ENCODE results near the gene NUP210. TPM values are rescaled to one million over a fixed set of nuclear protein-coding genes. Genes with fewer than 3 reads are reported as not detected.

Gene NUP210
- total RNA-seq, 1 donor from 2014 or later, result 1.4 TPM

GRCh38 chr3:13332740-13333139, 87.4 kb downstream of the NUP210 start:
- Mint-ChIP-seq H3K36me3 (ENCODE audit: unreplicated experiment) (no peaks in the 10 kb centered on the region), H3K27me3 (ENCODE audit: unreplicated experiment) (no peaks in the 10 kb centered on the region), H3K4me1 (ENCODE audit: unreplicated experiment) (peaks cover 7% of the 10 kb centered on the region), H3K27ac (ENCODE audit: unreplicated experiment) (no peak overlapping the region), H3K9me3 (ENCODE audit: unreplicated experiment) (no peaks in the 10 kb centered on the region), H3K4me3 (ENCODE audit: unreplicated experiment) (no peak overlapping the region)
- TF ChIP-seq, protein P1, sequence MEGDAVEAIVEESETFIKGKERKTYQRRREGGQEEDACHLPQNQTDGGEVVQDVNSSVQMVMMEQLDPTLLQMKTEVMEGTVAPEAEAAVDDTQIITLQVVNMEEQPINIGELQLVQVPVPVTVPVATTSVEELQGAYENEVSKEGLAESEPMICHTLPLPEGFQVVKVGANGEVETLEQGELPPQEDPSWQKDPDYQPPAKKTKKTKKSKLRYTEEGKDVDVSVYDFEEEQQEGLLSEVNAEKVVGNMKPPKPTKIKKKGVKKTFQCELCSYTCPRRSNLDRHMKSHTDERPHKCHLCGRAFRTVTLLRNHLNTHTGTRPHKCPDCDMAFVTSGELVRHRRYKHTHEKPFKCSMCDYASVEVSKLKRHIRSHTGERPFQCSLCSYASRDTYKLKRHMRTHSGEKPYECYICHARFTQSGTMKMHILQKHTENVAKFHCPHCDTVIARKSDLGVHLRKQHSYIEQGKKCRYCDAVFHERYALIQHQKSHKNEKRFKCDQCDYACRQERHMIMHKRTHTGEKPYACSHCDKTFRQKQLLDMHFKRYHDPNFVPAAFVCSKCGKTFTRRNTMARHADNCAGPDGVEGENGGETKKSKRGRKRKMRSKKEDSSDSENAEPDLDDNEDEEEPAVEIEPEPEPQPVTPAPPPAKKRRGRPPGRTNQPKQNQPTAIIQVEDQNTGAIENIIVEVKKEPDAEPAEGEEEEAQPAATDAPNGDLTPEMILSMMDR (IDR thresholded peaks at IDR 0.05), result no peak
- no peak for DNase-seq (ENCODE audit: extremely low spot score, unreplicated experiment)

DNA sequence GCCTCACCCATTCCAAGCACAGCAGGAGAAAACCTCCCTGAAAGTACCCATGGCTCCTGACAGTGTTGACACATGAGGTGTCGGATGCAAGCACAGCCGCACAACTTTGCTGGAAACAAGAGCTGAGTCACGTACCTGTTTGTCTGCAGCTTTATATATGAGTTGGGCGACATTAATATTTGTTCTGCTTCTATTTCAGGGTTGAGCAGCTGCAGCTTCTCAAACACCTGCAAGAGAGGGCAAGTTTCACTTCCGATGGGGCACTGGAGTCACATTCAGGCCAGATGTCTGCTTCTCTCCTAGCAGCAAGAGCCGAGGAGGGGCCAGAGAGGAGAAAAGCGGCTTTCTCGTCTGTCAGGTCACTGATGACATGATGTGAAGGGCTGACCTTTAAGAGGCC, 88.0 kb downstream of the NUP210 start:
- Mint-ChIP-seq H3K9me3 (ENCODE audit: unreplicated experiment) (no peaks in the 10 kb centered on the region), H3K4me3 (ENCODE audit: unreplicated experiment) (no peak overlapping the region), H3K36me3 (ENCODE audit: unreplicated experiment) (no peaks in the 10 kb centered on the region), H3K4me1 (ENCODE audit: unreplicated experiment) (peaks cover 7% of the 10 kb centered on the region), H3K27me3 (ENCODE audit: unreplicated experiment) (no peaks in the 10 kb centered on the region), H3K27ac (ENCODE audit: unreplicated experiment) (no peak overlapping the region)
- DNase-seq (ENCODE audit: extremely low spot score, unreplicated experiment), result no peak
- TF ChIP-seq, protein P1 (IDR thresholded peaks at IDR 0.05), result no peak

DNA sequence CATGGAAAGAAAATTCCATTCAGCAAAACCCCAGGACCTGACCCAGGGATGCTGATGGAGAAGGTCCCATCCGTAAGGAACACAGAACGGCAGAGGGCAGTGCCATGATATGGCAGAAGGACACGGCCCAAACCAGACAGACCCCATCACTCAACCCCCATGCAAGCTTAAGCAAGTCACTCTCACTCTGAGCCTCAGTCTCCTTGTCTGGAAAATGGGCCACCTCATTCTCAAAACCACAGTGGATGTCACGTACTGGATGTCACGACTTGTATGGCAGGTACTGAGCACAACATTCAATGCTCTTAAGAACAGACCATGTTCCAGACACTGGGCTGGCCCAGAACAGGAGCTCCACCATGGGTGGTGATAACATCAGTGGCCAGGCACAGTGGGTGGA, 90.4 kb downstream of the NUP210 start:
- H3K4me3 Mint-ChIP-seq (ENCODE audit: unreplicated experiment), result no peak overlapping the region
- TF ChIP-seq, protein P1 (IDR thresholded peaks at IDR 0.05), result no peak

DNA sequence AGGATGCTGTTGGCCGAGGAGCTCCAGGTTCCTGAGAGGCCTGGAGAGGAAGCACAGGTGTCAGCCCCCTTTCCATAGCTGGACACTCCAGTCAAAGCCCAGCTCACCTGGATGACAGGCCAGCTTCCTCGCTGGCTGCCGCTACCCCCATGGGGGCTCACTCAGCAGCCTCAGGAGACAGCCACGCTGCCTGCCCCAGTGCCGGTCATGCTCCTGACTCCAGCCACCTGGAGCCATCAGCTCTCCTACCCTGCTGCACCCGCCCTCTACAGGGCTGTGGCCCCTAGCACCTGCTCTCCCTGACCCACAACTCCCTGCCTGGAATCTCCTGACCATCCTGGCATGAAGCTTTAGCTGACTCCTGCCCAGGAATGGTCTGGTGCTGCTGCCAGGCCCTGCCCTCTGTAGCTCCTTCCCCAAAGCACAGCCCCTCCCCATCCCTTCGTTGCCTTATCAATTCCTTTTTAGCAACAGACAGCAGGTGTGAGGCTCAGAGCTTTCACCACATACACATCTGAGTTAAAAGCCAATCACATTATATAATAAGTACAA, 94.2 kb downstream of the NUP210 start:
- TF ChIP-seq, protein P1 (IDR thresholded peaks at IDR 0.05), result no peak
- DNase-seq (ENCODE audit: extremely low spot score, unreplicated experiment), result no peak
- Mint-ChIP-seq H3K9me3 (ENCODE audit: unreplicated experiment) (no peaks in the 10 kb centered on the region), H3K36me3 (ENCODE audit: unreplicated experiment) (no peaks in the 10 kb centered on the region), H3K27ac (ENCODE audit: unreplicated experiment) (no peak overlapping the region), H3K4me3 (ENCODE audit: unreplicated experiment) (no peak overlapping the region), H3K4me1 (ENCODE audit: unreplicated experiment) (no peaks in the 10 kb centered on the region), H3K27me3 (ENCODE audit: unreplicated experiment) (no peaks in the 10 kb centered on the region)

More for the DNA sequence above, 90.4 kb downstream of the NUP210 start:
- peaks cover 7% of the 10 kb centered on the region for H3K4me1 Mint-ChIP-seq (ENCODE audit: unreplicated experiment)
- H3K27me3 Mint-ChIP-seq (ENCODE audit: unreplicated experiment), result no peaks in the 10 kb centered on the region
- DNase-seq (ENCODE audit: extremely low spot score, unreplicated experiment), result no peak
- no peaks in the 10 kb centered on the region for H3K9me3 Mint-ChIP-seq (ENCODE audit: unreplicated experiment)
- no peak overlapping the region for H3K27ac Mint-ChIP-seq (ENCODE audit: unreplicated experiment)
- no peaks in the 10 kb centered on the region for H3K36me3 Mint-ChIP-seq (ENCODE audit: unreplicated experiment)

- Mint-ChIP-seq H3K36me3 (ENCODE audit: unreplicated experiment) (no peaks in the 10 kb centered on the region), H3K27me3 (ENCODE audit: unreplicated experiment) (no peaks in the 10 kb centered on the region), H3K4me3 (ENCODE audit: unreplicated experiment) (no peak overlapping the region), H3K9me3 (ENCODE audit: unreplicated experiment) (no peaks in the 10 kb centered on the region), H3K27ac (ENCODE audit: unreplicated experiment) (no peak overlapping the region), H3K4me1 (ENCODE audit: unreplicated experiment) (no peaks in the 10 kb centered on the region)
- TF ChIP-seq, protein P1 (IDR thresholded peaks at IDR 0.05), result no peak
- no peak for DNase-seq (ENCODE audit: extremely low spot score, unreplicated experiment)
Measured at GRCh38 chr3:13324835-13325501, 95.2 kb downstream of the NUP210 start.
